Urinary bladder (tissue), 4 donors: Measurements from ENCODE around the gene SLC47A2. TPM values are rescaled to one million over a fixed set of nuclear protein-coding genes. Genes with fewer than 3 reads are reported as not detected.

Source experiments
- DNase-seq: peaks from one replicate; pipeline ENCODE4 v3.0.0-alpha.2; 2015; ENCODE audit errors: extremely low spot score
- H3K27ac ChIP-seq: one replicate; pipeline ENCODE4 v1.5.1; 2013; ENCODE audit warnings: low read depth, mild to moderate bottlenecking, moderate library complexity
- H3K36me3 ChIP-seq: one replicate; pipeline ENCODE4 v1.6.1; 2013; ENCODE audit warnings: mild to moderate bottlenecking, moderate library complexity; ENCODE audit not compliant: insufficient read depth
- H3K4me1 ChIP-seq: one replicate; pipeline ENCODE4 v1.6.1; 2013; ENCODE audit warnings: mild to moderate bottlenecking, moderate library complexity; ENCODE audit not compliant: insufficient read depth
- H3K4me3 ChIP-seq: one replicate; pipeline ENCODE4 v1.5.1; 2013; ENCODE audit warnings: low read depth, low read length
- WGBS: extraction: QIAGEN DNeasy Blood & Tissue Kit; methylation state at CpG from one replicate; pipeline ENCODE4 v1.1.7; 2013; 5-methylcytosine and 5-hydroxymethylcytosine counted together
- polyA plus RNA-seq: library from polyadenylated mRNA; stranded (reverse); fragments of 200-250 nt; gene quantifications from one replicate; pipeline ENCODE4 v1.2.3, GENCODE V29; 2013
- total RNA-seq: library from RNA; depleted of rRNA; stranded (reverse); fragments of >200 nt; gene quantifications from one replicate; pipeline ENCODE4 v1.2.3, GENCODE V29; 2014
- donor health status: healthy with polysubstance abuse.
- donor health status: healthy.

Gene SLC47A2
- total and polyA plus RNA-seq, 2 donors = 0.21 TPM; not detected in 1

DNA sequence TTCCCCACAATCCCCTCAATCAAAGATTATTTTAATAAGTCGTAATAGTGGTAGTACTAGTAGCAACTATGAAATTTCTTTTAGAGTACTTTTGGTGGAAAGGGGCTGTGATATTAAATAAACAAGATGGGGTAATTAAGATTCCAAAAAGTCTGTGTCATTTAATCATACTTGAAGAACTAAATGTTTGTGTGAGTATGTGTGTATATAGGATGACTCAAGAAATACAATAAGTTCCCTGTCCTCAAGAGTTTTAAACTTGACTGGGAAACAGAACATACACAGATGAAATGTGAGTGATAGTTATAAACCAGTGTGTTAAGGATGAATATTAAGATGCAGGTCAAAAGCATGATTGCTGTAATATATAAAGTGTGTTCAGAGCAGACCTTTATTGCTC lies 65.6 kb downstream of the SLC47A2 start:
- no peak overlapping the region for H3K27ac ChIP-seq
- H3K4me1 ChIP-seq = no peaks in the 10 kb centered on the region
- DNase-seq = no peak
- 92% methylated on average over 1 of the region's 1 CpG for WGBS
- H3K4me3 ChIP-seq = no peak overlapping the region
- H3K36me3 ChIP-seq = peaks cover 2% of the 10 kb centered on the region

DNA sequence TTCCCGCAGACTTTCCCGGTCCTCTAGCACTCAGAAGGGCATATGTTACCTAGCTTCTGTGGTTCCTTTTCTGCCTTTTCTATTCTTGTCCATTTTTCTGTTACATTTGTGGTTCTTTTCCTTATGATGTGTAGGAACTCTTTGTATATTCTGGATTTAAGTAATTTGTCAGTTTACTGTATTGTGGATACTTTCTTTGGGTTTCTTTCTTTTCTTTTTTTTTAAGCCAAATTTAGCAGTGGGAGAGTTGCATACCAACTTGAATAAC lies 67.2 kb downstream of the SLC47A2 start:
- Histone ChIP-seq H3K36me3 (no peaks in the 10 kb centered on the region), H3K4me1 (no peaks in the 10 kb centered on the region), H3K4me3 (peak overlapping the region; percentile 66), H3K27ac (no peak overlapping the region)
- DNase-seq = no peak
- WGBS = 0% methylated on average over 2 of the region's 2 CpGs

DNA sequence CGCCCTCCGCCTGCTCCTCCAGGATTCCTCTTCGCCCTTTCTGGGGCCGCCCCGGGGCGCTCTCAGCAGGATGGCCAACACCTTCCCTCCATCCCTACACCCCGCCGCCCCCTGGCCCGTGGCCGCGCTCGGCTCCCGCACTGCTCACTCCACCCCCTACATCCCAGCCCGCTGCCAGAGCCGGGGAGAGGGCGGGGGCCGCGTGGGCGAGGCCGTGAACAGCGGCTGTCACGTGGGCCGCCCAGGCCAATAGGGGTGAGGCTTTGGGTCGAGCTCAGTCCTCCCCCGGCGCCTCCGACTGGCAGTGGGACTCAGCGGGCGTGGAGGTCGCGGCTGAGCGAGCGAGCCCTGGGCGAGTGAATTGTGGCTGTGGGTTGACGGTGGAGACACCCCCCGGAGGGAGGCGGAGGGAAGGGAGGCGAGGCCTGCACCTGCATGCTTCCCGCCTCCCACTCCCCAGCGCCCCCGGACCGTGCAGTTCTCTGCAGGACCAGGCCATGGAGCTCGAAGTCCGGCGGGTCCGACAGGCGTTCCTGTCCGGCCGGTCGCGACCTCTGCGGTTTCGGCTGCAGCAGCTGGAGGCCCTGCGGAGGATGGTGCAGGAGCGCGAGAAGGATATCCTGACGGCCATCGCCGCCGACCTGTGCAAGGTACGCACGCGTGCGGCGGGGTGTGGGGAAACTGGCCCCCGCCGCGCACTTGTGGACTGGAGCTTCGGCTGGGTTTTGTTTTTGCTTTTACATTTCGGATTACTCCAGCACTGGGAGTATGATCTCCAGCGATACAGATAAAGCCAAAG lies 67.7 kb downstream of the SLC47A2 start, which contains the start of gene ALDH3A2:
Gene ALDH3A2, plus strand, starts transcription at position 277 of the 799 bp plus-strand sequence. Its CDS starts 221 bp downstream, at position 498.
- Histone ChIP-seq H3K4me3 (peak within 1 kb of the TSS; percentile 66), H3K4me1 (no peaks in the 10 kb centered on the region), H3K36me3 (no peaks in the 10 kb centered on the region), H3K27ac (peak within 1 kb of the TSS; percentile 80)
- under 1% methylated on average over 71 of the region's 71 CpGs for WGBS
- DNase-seq = peak; percentile 80

DNA sequence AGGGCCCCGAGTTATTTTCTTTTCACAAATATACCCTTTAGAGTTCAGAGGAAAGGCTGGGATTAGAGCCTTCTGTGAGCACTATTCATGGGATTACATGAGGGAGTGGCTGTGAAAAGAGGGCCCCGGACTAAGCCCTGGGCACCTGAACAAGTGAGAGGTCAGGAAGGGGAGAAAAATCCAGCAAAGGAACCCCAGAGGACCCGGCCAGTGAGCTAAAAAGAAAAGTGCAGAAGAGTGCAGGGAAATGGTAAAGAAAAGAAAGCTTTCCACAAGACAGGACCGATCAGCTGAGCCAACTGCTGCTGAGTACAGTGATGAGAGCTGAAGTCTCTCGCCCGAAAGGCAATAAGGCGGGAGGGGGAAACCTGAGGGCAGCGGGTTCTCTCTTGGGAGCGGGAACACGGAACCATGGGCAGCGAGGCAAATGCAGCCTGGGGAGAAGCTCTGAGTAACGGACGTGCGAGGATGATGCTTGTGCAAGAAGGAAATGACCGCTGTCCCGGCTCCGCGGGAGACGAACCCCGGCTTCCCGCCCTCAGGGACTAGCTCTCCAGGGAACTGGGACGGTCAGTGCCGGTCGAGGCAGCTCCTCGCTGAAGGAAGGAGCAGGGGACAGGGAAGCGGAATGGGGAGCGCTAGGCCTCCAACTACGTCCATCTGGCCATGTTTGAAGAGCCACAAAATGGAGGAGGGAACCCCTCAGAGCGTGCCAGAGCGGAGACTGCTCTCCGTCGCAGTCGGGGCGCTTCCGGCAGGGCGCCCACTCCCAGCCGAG lies 68.5 kb downstream of the SLC47A2 start:
- H3K4me3 ChIP-seq = peak overlapping the region; percentile 66
- no peaks in the 10 kb centered on the region for H3K36me3 ChIP-seq
- peak overlapping the region; percentile 80 for H3K27ac ChIP-seq
- H3K4me1 ChIP-seq = no peaks in the 10 kb centered on the region
- peak; percentile 13 for DNase-seq
- WGBS = under 1% methylated on average over 37 of the region's 37 CpGs

DNA sequence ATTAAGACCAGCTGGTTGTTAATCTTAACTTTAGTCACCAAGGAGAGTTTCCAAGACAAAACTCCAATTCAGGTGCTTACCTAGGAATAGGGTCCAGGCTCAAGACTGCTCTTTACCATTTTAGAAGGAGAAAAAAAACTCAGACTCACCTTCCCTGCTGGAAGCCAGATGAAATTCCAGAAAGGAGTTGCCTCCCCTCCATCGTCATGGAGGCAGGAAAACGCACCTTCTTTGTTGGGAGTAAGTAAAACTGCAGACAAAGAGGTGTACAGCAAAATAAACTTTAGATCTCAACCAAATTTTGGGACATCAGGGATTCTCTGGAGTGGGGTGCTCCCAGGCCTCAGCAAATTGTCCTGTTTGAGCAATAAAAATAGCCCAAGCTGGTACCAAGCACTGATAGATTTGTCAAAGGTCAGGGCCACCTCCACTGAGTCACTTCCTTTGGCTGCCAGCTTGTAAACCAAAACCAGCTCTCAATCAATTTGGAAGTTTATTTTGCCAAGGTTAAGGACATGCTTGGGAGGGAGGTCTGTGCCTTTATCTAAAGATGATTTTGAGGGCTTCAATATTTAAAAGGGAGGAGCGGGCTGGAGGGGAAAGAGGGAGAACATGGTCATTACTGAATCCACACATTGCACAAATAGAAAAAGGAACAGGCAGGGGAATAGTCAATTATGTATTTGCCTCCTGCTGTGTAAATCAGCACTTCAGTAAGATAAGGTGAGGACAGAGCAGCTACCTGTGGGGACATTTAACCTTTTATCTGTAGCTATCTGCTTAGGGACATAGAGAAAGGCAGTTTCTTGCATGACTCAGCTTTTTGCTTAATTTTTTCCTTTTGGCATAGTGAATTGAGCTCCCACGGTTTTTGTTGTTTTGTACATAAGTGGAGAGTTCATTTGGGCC lies 69.3 kb downstream of the SLC47A2 start:
- H3K27ac ChIP-seq = peak overlapping the region; percentile 24
- no peaks in the 10 kb centered on the region for H3K4me1 ChIP-seq
- H3K4me3 ChIP-seq = no peak overlapping the region
- no peaks in the 10 kb centered on the region for H3K36me3 ChIP-seq
- WGBS = 71% methylated on average over 4 of the region's 4 CpGs
- DNase-seq = no peak

DNA sequence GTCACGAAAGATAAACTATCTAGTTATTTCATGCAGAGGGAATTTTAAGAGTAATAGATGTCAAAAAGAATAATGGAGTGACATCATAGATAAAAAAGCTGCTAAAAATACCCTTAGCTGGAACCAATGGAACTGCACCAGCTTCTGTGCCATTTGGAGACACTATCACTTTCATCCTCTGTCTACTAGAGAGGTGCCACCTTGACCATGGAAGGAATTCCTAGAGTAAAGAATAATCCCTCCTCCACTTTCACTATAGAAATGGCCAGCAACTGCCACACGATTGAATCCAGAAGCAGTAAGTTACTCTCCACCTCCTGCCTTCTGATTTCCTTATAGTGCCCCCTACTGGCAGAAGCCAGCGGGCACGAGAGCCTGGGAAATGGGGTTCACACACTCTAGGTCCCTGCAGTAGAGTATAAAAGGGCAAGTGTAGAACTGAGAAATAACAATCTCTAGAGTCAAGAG lies 70.6 kb downstream of the SLC47A2 start:
- H3K36me3 ChIP-seq = no peaks in the 10 kb centered on the region
- no peak for DNase-seq
- no peaks in the 10 kb centered on the region for H3K4me1 ChIP-seq
- 27% methylated on average over 4 of the region's 4 CpGs for WGBS
- H3K4me3 ChIP-seq = no peak overlapping the region
- no peak overlapping the region for H3K27ac ChIP-seq

DNA sequence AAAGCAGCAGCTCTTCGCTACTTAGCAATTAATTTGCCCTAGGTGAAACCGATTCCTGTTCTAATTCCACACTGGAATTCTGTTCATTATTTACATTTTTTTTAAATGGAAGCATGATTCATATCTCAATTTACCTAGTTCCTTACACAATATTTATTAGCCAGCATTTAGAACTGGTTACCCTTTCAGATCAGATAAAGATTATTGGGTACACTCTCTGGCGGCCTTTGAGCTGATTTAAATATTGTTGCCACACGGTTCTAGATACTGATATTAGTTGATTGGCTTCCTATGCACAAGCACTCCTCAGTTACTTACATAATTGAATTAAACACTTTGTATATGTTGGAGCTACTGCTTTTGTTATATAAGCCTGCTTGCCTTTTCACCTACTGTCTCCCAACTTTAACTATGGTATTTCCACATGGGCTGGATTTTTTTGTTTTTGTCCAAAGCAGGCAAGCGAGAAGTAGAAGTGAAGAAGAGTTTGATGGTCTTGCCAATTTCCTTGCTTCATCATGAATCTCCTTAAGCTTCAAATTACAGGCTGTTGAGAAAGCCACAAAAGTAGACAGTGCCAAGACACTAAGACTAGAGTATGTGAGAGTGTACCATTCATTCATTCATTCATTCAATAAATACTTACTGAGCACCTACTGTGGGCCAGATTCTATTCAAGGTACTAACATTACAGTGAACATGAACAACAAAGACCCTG lies 71.7 kb downstream of the SLC47A2 start:
- Histone ChIP-seq H3K4me3 (no peak overlapping the region), H3K27ac (peak overlapping the region; percentile 15), H3K36me3 (no peaks in the 10 kb centered on the region), H3K4me1 (no peaks in the 10 kb centered on the region)
- no peak for DNase-seq
- 85% methylated on average over 5 of the region's 5 CpGs for WGBS

DNA sequence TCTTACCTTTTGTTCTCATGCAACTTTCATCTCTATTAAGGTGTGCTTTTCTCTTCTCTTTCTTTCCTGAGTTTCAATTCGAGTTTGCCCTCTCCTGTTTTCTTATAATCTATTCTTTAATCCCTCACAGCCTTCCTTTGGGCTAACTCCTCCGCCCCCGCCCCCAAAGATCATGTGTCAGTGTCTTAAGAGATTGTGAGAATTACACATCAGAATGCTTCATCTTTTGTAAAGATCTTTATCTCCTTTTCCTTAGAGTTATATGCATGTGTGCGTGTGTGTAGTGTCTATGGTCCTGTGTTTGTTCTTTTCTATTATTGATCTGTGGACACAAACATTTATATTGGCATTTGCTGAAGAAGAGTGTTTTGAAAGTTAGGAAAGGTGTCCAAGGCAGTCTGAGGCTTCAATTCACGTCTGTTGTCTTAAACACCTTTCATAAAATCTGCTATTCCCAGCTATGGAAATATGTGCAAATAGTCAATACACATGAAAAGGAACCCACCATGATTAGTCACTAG lies 74.0 kb downstream of the SLC47A2 start:
- Histone ChIP-seq H3K4me1 (no peaks in the 10 kb centered on the region), H3K27ac (no peak overlapping the region), H3K36me3 (no peaks in the 10 kb centered on the region), H3K4me3 (no peak overlapping the region)
- WGBS = 57% methylated on average over 5 of the region's 5 CpGs
- DNase-seq = no peak

DNA sequence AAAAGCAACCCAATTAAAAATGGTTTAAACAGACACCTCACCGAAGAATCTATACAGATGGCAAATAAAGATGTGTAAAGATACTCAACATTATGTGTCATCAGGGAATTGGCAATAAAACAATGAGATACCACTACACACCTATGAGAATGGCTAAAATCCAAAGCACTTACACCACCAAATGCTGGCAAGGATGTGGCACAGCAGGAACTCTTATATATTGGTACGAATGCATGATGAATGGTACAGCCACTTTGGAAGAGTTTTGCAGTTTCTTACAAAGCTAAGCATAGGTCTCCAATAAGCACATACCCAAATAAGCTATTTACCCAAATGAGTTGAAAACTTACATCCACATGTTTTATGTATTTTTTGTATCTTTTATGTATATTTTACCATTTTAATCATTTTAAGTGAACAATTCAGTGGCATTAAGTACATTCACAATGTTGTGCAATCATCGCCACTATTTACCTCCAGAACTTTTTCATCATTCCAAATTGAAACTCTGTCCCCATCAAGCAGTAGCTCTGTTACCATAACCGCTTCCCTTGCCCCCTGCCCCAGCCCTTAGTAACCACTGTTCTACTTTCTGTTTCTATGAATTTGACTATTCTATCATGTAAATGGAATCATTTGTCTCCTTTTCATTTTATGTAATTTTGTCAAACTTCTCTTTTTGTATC lies 74.6 kb downstream of the SLC47A2 start:
- no peak overlapping the region for H3K27ac ChIP-seq
- 80% methylated on average over 4 of the region's 4 CpGs for WGBS
- no peak for DNase-seq
- no peaks in the 10 kb centered on the region for H3K4me1 ChIP-seq
- H3K36me3 ChIP-seq = no peaks in the 10 kb centered on the region
- no peak overlapping the region for H3K4me3 ChIP-seq

DNA sequence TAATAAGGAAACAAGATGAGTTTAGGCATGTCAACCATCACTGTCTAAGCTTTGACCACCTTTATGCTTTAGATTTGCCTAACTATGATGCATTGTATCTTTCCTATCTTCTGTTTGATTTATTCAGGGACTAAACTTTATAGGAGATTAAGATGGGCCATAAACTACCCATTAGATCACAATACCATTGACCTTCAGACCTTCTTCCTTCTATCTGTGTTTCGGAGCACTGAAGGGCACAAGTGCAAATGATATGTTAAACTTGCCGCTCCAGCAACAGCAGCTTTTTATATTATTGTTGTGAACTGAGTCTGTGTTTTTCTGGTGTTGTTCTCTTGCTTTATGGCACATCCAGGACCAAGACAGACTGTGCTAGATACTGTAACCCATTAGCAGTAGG lies 84.5 kb downstream of the SLC47A2 start:
- Histone ChIP-seq H3K27ac (no peak overlapping the region), H3K36me3 (no peaks in the 10 kb centered on the region), H3K4me3 (no peak overlapping the region), H3K4me1 (no peaks in the 10 kb centered on the region)
- no peak for DNase-seq
- 73% methylated on average over 2 of the region's 2 CpGs for WGBS

DNA sequence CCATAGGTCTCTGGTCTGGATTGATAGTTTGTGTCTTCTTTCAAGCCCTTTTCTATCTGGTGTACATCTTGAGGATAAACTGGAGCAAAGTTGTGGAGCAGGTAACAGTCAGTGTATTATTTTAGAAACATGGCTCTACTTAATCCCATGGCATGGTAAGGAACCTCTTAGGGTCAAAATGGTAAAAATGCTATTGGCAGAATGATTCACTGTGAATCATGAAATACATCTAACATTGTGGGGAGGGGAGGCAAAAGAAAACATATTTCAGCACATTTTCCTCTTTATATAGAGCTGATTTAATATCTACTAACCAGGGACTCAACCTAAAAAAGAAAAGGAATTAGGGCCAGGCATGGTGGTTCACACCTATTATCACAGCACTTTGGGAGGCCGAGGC lies 85.7 kb downstream of the SLC47A2 start:
- Histone ChIP-seq H3K27ac (no peak overlapping the region), H3K4me1 (no peaks in the 10 kb centered on the region), H3K4me3 (no peak overlapping the region), H3K36me3 (no peaks in the 10 kb centered on the region)
- no peak for DNase-seq
- WGBS = 98% methylated on average over 1 of the region's 1 CpG

DNA sequence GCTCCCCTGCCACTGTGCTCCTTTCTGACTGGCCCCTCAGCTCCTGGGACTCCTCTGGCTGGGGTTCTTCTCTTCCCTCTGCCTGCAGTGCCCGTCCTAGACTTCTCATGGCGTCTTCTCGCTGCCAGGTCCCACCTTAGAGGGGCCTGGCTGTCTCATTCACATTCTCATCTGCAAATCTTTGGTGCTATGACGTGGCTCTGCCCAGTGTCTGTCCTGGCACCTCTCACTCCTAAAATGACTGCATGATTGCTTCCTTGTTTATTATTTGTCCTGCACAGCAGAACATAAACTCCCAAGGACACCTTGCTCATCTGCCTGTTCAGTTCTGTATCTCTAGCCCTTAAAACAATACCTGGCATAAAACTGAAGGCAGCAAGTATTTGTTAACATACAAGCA lies 86.3 kb downstream of the SLC47A2 start:
- Histone ChIP-seq H3K4me1 (no peaks in the 10 kb centered on the region), H3K36me3 (no peaks in the 10 kb centered on the region), H3K27ac (no peak overlapping the region), H3K4me3 (no peak overlapping the region)
- DNase-seq = no peak
- 87% methylated on average over 4 of the region's 4 CpGs for WGBS
